Mucosa of descending colon (tissue), 3 donors: Measurements from ENCODE around the gene CDKL5. TPM values are rescaled to one million over a fixed set of nuclear protein-coding genes. Genes with fewer than 3 reads are reported as not detected.
A peak's percentile ranks its signal among the peaks of the same experiment; 100 is the strongest.

Experiments
- ATAC-seq: fragments of 200-7000 bp; cut with Tn5 transposase; one replicate; pipeline ENCODE4 v1.9.1; 2020; ENCODE audit warnings: mild to moderate bottlenecking, moderate library complexity
- DNase-seq, 3 donors: peaks; one replicate each; pipeline ENCODE4 v3.0.0-alpha.2; 2020
- H3K36me3 ChIP-seq: fragments of 200-600 bp; one replicate; pipeline ENCODE4 v1.8.0; 2021; ENCODE audit warnings: low read depth, mild to moderate bottlenecking
- H3K4me1 ChIP-seq: fragments of 200-600 bp; one replicate; pipeline ENCODE4 v1.8.0; 2021; ENCODE audit warnings: low read depth, mild to moderate bottlenecking
- H3K4me3 ChIP-seq: fragments of 200-600 bp; one replicate; pipeline ENCODE4 v1.8.0; 2021; ENCODE audit warnings: mild to moderate bottlenecking
- H3K9me3 ChIP-seq: fragments of 200-600 bp; one replicate; pipeline ENCODE4 v1.8.0; 2021; ENCODE audit warnings: mild to moderate bottlenecking
- CTCF ChIP-seq: fragments of 200-600 bp; IDR thresholded peaks from one replicate; pipeline ENCODE4 v1.8.0; 2022; ENCODE audit warnings: antibody characterized with exemption, mild to moderate bottlenecking
- intact Hi-C, 2 donors: fragments of 100-400 bp; cut with DNase I in 1 of 2; cut with micrococcal nuclease in 1 of 2; formaldehyde crosslinking; loops; one replicate each; pipeline versions ENCODE4 v1.11.0 to v1.11.1; 2022; cut with DNase I, micrococcal nuclease
- long read RNA-seq, 2 donors: library from polyadenylated mRNA; unstranded; transcript quantifications; one replicate each; pipeline ENCODE4 v2.0.0, GENCODE V29; 2019 to 2021
- total RNA-seq, 3 donors: library from RNA; stranded (reverse); fragmentation: NEBNext Ultra II Directional in 2 of 3; extraction: Animal tissue kit (Norgen Biotek cat#: 25700) in 2 of 3; gene quantifications; one replicate each; pipeline versions ENCODE4 v1.2.1 to v1.2.4, GENCODE V29; 2021 to 2023
- donor health status: DM: no; HTN: no; CAD: no; lungs with moderate emphysema.
- donor health status: DM: no; HTN: no; CAD: no.
- donor health status: DM: no; HTN: yes; CAD: no.

The CDKL5 gene
- 1 to 10 TPM; 4.0 to 7.5 (median 4.4) TPM for total RNA-seq
- long read RNA-seq, donor 1, partial matches to known transcripts: 0 of 1 reads
- long read RNA-seq, donor 1, other reads (novel, unspliced or antisense): 1 of 1 reads
- long read RNA-seq, donor 2: 0 reads

GRCh38 chrX:18425199-18426003 lies at the start of gene CDKL5:
Gene CDKL5, plus strand, starts transcription at chrX:18425608. Its CDS starts 81,489 bp downstream, at chrX:18507097.
- H3K4me1 ChIP-seq: no peaks in the 10 kb centered on the region
- intact Hi-C loops: loop anchor here in 1 of 2 donors (10.0 kb wide), 1 partner anchor 919 kb away; the partner anchor contains the start of gene PDHA1
- ATAC-seq: peak; percentile 98
- no peaks in the 10 kb centered on the region for H3K9me3 ChIP-seq
- TF ChIP-seq CTCF: no peak
- no peaks in the 10 kb centered on the region for H3K36me3 ChIP-seq
- peak within 1 kb of the TSS; percentile 48 for H3K4me3 ChIP-seq
- DNase-seq: peak; percentile 96 to 98 (median 97)

GRCh38 chrX:18377796-18378195 lies 47.6 kb upstream of the CDKL5 start:
- TF ChIP-seq CTCF: no peak
- intact Hi-C loops: no loop called here
- no peaks in the 10 kb centered on the region for H3K4me1 ChIP-seq
- no peak overlapping the region for H3K4me3 ChIP-seq
- H3K36me3 ChIP-seq: no peaks in the 10 kb centered on the region
- peak; percentile 74 for ATAC-seq
- peak in 1 of 3 donors; percentile 41 for DNase-seq
- H3K9me3 ChIP-seq: no peaks in the 10 kb centered on the region

GRCh38 chrX:18389966-18390365 lies 35.4 kb upstream of the CDKL5 start:
- no peak for TF ChIP-seq CTCF
- Histone ChIP-seq H3K36me3 (no peaks in the 10 kb centered on the region), H3K4me3 (no peak overlapping the region), H3K9me3 (no peaks in the 10 kb centered on the region), H3K4me1 (no peaks in the 10 kb centered on the region)
- intact Hi-C loops: loop anchor here in 1 of 2 donors (10.0 kb wide), 1 partner anchor 945 kb away; no protein-coding TSS in a partner anchor
- DNase-seq (no peak), ATAC-seq (no peak)

GRCh38 chrX:18390941-18391538 lies 34.4 kb upstream of the CDKL5 start:
- intact Hi-C loops: no loop called here

GRCh38 chrX:18394477-18394876 lies 30.9 kb upstream of the CDKL5 start:
- TF ChIP-seq CTCF: no peak
- intact Hi-C loops: no loop called here
- no peaks in the 10 kb centered on the region for H3K4me1 ChIP-seq
- no peak for DNase-seq
- ATAC-seq: no peak
- H3K4me3 ChIP-seq: no peak overlapping the region
- H3K36me3 ChIP-seq: no peaks in the 10 kb centered on the region
- H3K9me3 ChIP-seq: no peaks in the 10 kb centered on the region

More at GRCh38 chrX:18390941-18391538, 34.4 kb upstream of the CDKL5 start:
- H3K9me3 ChIP-seq: no peaks in the 10 kb centered on the region
- TF ChIP-seq CTCF: peak; percentile 23
- no peak overlapping the region for H3K4me3 ChIP-seq
- DNase-seq: peak in 2 of 3 donors; percentile 31 to 78
- no peaks in the 10 kb centered on the region for H3K4me1 ChIP-seq
- no peaks in the 10 kb centered on the region for H3K36me3 ChIP-seq
- ATAC-seq: peak; percentile 58
